ENCODE data around the gene TCF25.

Gene TCF25

DNA sequence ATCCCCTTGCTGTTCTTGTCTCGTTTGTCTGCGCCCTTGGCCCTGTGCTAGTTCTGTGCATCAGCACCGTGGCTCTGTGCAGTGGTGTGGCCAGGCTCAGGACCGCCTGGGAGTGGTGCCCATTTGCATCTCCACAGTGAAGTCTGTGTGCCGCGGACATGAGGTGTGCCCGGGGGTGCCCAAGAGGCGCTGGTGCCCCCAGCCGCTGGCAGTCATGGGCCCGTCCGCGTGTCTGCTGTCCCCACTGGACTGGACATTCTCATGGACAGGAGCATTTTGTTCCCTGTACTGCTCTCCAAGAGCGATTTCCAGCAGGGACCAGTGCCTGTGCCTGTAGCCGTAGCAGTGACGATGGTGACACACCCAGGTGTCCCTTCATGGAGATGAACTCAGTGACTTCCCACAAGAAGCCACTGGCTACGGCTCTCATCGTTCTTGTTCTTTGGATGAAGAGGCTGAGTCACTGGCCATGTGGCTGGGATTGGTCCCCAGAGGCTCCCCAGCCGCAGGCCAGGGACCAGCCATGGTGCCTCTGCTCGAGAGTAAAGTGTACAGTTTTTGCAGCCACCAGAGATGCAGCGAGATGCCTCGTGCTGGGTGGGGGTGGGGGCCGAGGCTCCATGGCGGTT is 32.2 kb downstream of the TCF25 start:
- TF ChIP-seq, protein P1, sequence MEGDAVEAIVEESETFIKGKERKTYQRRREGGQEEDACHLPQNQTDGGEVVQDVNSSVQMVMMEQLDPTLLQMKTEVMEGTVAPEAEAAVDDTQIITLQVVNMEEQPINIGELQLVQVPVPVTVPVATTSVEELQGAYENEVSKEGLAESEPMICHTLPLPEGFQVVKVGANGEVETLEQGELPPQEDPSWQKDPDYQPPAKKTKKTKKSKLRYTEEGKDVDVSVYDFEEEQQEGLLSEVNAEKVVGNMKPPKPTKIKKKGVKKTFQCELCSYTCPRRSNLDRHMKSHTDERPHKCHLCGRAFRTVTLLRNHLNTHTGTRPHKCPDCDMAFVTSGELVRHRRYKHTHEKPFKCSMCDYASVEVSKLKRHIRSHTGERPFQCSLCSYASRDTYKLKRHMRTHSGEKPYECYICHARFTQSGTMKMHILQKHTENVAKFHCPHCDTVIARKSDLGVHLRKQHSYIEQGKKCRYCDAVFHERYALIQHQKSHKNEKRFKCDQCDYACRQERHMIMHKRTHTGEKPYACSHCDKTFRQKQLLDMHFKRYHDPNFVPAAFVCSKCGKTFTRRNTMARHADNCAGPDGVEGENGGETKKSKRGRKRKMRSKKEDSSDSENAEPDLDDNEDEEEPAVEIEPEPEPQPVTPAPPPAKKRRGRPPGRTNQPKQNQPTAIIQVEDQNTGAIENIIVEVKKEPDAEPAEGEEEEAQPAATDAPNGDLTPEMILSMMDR (IDR thresholded peaks at IDR 0.05; ENCODE audit: low read depth, low read length, missing control alignments), result no peak
- DNase-seq (ENCODE audit: low read depth), result no peak
- H3K4me3 ChIP-seq (ENCODE audit: low read depth, low read length), result no peak overlapping the region
- in situ Hi-C loops (cut with HindIII; ENCODE audit: low sequenced_read_pairs), result no loop called here

DNA sequence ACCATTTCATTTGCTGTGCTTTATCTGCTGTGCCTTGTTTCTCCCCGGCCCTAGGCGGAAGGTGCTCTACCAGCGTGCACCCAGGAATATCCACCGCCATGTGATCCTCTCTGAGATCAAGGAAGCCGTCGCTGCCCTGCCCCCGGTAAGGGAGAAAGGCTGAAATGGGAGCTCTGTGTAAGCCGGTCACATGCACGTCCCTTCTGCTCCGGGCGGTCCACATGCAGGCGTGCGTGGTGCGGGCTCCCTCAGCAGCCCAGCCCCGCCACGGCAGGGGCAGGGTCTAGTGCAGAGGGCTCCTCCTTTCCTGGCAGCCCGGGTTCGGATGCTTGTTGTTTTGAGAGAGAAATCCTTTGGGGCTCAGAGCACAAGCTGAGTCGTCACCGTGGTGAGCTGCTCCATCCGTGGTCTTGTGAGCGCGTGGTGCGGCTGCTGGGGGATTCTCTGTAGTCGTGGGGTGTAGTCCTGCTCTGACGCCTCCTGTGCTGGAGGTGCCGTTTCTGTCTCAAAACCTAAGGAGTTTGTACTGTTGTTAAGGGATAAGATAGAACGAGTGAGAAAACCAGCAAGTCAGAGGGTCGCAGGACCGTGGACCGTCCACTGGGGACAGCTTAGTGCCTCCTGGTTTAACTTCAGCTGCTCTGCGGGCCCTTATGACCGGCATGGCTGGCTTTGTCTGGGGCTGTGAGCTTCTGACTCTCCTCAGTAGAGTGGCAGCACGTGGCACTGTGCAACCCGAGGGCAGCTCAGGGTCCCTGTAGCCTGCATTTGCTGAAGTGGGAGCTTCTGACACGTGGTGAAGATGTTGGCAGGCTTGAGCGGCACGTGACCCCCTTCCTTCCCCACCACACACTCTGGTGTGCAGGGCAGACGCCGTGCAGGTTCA is 33.0 kb downstream of the TCF25 start:
- H3K4me3 ChIP-seq (ENCODE audit: low read depth, low read length), result no peak overlapping the region
- in situ Hi-C loops (cut with HindIII; ENCODE audit: low sequenced_read_pairs), result no loop called here
- TF ChIP-seq, protein P1 (IDR thresholded peaks at IDR 0.05; ENCODE audit: low read depth, low read length, missing control alignments), result no peak
- no peak for DNase-seq (ENCODE audit: low read depth)

DNA sequence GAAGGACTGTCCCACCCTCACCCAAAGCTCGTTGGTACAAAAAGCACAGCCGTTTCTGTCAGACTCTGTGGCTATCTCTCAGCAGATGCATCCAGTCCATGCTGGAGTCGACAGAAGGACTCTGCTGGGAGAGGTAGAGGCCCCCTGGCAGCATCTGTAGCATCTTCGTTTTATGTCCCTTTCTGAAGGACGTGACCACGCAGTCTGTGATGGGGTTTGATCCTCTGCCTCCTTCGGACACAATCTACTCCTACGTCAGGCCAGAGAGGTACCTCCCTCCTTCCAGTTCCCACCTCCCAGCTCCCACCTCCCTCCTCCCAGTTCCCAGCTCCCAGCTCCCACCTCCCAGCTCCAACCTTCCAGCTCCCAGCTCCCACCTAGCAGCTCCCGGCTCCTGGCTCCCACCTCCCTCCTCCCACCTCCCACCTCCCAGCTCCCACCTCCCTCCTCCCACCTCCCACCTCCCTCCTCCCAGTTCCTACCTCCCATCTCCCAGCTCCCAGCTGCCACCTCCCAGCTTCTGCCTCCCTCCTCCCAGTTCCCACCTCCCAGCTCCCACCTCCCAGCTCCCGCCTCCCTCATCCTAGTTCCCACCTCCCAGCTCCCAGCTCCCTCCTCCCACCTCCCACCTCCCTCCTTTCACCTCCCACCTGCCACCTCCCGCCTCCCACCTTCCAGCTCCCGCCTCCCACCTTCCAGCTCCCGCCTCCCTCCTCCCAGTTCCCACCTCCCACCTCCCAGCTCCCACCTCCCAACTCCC is 33.8 kb downstream of the TCF25 start:
- in situ Hi-C loops (cut with HindIII; ENCODE audit: low sequenced_read_pairs), result no loop called here
- DNase-seq (ENCODE audit: low read depth), result no peak
- H3K4me3 ChIP-seq (ENCODE audit: low read depth, low read length), result no peak overlapping the region
- TF ChIP-seq, protein P1 (IDR thresholded peaks at IDR 0.05; ENCODE audit: low read depth, low read length, missing control alignments), result no peak

DNA sequence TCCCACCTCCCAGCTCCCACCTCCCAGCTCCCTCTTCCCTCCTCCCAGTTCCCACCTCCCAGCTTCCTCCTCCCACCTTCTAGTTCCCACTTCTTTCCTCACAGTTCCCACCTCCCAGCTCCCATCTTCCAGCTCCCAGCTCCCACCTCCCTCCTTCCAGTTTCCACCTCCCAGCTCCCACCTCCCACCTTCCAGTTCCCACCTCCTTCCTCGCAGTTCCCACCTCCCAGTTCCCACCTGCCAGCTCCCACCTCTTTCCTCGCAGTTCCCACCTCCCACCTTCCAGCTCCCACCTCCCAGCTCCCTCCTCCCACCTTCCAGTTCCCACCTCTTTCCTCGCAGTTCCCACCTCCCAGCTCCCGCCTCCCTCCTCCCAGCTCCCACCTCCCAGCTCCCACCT is 34.8 kb downstream of the TCF25 start:
- TF ChIP-seq, protein P1 (IDR thresholded peaks at IDR 0.05; ENCODE audit: low read depth, low read length, missing control alignments), result no peak
- no peak for DNase-seq (ENCODE audit: low read depth)
- in situ Hi-C loops (cut with HindIII; ENCODE audit: low sequenced_read_pairs), result no loop called here
- no peak overlapping the region for H3K4me3 ChIP-seq (ENCODE audit: low read depth, low read length)

DNA sequence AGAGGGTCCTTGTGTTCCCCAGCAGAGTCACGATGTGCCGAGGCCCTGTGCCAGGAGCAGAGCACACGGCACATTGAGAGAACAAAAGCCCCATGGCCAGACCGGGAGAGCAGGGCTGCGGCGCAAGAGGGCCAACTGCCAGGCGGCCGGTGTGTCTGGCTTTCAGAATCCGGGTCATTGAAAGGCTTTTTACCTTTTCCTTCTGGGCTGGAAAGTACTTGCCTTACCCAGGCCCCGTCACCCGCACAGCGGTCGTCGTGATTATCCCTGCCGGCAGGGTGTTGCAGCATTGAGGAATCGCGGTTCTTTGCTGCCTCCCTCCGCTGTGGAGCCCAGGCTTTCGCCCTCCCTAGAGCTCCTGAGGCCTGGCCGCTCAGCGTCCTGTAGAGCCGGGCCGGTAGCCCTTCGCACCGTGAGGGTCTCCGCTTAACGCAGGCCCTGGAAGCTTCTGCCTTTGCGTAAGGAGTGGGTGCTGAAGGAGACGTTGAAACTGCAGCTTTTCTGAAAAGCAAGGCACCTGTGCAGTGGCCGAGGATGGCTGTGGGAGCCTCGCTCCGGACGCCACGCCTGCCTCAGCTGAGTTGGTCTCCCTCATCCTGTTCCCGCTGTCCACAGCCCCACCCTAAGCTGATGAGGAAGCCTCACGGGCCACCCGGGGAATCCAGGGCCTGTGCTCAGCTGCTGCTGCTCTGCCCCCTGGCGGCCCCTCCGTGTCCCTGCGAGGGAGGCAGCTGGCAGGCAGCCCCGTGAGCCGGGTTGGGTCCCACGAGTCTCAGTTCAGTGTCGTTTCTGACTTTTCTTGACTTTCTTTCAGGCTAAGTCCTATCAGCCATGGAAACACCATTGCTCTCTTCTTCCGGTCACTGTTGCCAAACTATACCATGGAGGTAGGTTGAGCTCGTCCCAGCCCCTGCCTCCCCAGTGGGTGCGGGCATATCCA is 36.7 kb downstream of the TCF25 start:
- TF ChIP-seq, protein P1 (IDR thresholded peaks at IDR 0.05; ENCODE audit: low read depth, low read length, missing control alignments), result peak; percentile 95
- no peak for DNase-seq (ENCODE audit: low read depth)
- in situ Hi-C loops (cut with HindIII; ENCODE audit: low sequenced_read_pairs), result no loop called here
- no peak overlapping the region for H3K4me3 ChIP-seq (ENCODE audit: low read depth, low read length)

All from astrocyte of the cerebellum (primary cell).